Keratinocyte (primary cell): Measurements from ENCODE around the gene GATAD1.

Experiments used
- EZH2 ChIP-seq: IDR thresholded peaks from one replicate; pipeline ENCODE4 v1.6.1; 2012; ENCODE audit warnings: inconsistent platforms, mild to moderate bottlenecking, low read length, moderate library complexity
- TF ChIP-seq, protein P1 (sequence below), 3 experiments: IDR thresholded peaks in 1 of 3; conservative IDR thresholded peaks in 1 of 3; optimal IDR thresholded peaks in 1 of 3; 2 replicates in 2 of 3; 3 replicates in 1 of 3; pipeline versions ENCODE3 to v1.5.1; 2011; ENCODE audit warnings: low read length in 3 of 3, mild to moderate bottlenecking in 3 of 3, moderate library complexity in 2 of 3, control low read depth in 1 of 3, inconsistent platforms in 1 of 3; ENCODE audit not compliant: insufficient read depth in 2 of 3; ENCODE audit errors: extremely low read depth in 1 of 3

DNA sequence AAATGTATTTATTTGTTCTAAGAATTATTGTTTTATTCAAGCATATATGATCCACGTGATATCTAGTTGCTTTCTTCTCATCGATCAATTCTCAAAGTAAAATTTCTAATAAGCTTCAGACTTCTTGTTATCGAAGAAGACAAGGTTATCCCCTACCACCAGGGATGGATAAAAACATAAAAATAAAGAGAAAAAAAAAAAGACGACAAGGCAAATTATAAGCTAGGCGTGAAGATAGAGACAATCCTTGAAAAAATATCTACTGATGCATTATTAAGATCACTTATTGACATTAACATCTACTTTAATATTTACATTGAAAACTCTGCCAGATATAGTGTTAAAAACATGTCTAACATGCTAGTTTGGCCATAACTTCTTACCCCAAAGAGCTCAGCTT, 61.7 kb downstream of the GATAD1 start:
- TF ChIP-seq, protein P1, sequence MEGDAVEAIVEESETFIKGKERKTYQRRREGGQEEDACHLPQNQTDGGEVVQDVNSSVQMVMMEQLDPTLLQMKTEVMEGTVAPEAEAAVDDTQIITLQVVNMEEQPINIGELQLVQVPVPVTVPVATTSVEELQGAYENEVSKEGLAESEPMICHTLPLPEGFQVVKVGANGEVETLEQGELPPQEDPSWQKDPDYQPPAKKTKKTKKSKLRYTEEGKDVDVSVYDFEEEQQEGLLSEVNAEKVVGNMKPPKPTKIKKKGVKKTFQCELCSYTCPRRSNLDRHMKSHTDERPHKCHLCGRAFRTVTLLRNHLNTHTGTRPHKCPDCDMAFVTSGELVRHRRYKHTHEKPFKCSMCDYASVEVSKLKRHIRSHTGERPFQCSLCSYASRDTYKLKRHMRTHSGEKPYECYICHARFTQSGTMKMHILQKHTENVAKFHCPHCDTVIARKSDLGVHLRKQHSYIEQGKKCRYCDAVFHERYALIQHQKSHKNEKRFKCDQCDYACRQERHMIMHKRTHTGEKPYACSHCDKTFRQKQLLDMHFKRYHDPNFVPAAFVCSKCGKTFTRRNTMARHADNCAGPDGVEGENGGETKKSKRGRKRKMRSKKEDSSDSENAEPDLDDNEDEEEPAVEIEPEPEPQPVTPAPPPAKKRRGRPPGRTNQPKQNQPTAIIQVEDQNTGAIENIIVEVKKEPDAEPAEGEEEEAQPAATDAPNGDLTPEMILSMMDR (optimal IDR thresholded peaks at IDR 0.05 in 1 of 3, IDR thresholded peaks at IDR 0.05 in 1 of 3, conservative IDR thresholded peaks at IDR 0.05 in 1 of 3; ENCODE audit: extremely low read depth in 1 of 3, insufficient read depth in 2 of 3, low read length in 3 of 3), result no peak
- no peak for TF ChIP-seq EZH2
